SK-N-MC (cell line): ENCODE measurements around the gene LGR6.

Experiments
- EZH2 ChIP-seq: fragments of 200-600 bp; sonication (generic); IDR thresholded peaks from one replicate; pipeline ENCODE4 v1.6.1; 2017; ENCODE audit warnings: antibody characterized with exemption
- FOXP2 ChIP-seq: optimal IDR thresholded peaks from 2 replicates; pipeline ENCODE3; 2011; ENCODE audit warnings: mild to moderate bottlenecking, moderate library complexity; ENCODE audit not compliant: insufficient read depth; ENCODE audit errors: extremely low read length, control extremely low read depth
- POLR2AphosphoS5 ChIP-seq: IDR thresholded peaks from 2 replicates; pipeline ENCODE4 v1.6.1; 2012; ENCODE audit warnings: mild to moderate bottlenecking, low read depth, low read length, borderline replicate concordance

- TF ChIP-seq EZH2: no peak
- no peak for TF ChIP-seq POLR2AphosphoS5
- no peak for TF ChIP-seq FOXP2
Measured at GRCh38 chr1:202210385-202210784, 16.8 kb downstream of the LGR6 start.
